Muscle of leg (tissue), 11 donors: ENCODE measurements around the gene GSG1L2. TPM values are rescaled to one million over a fixed set of nuclear protein-coding genes. Genes with fewer than 3 reads are reported as not detected.
"Not testable (repeated sequence)": the region's sequence is repeated elsewhere in the genome, so short reads cannot be mapped to it uniquely, and the experiment has no call there.

ENCODE experiments used
- DNase-seq: peaks from one replicate; pipeline ENCODE4 v3.0.0; 2013
- H3K27ac ChIP-seq: one replicate; pipeline ENCODE4 v1.5.1; 2013; ENCODE audit warnings: mild to moderate bottlenecking, low read length, control low read depth
- H3K27me3 ChIP-seq: one replicate; pipeline ENCODE4 v1.6.1; 2013; ENCODE audit warnings: low read length; ENCODE audit not compliant: control insufficient read depth, insufficient read depth
- H3K36me3 ChIP-seq: one replicate; pipeline ENCODE4 v1.6.1; 2013; ENCODE audit warnings: low read length; ENCODE audit not compliant: control insufficient read depth, insufficient read depth
- H3K4me1 ChIP-seq: one replicate; pipeline ENCODE4 v1.6.1; 2013; ENCODE audit warnings: low read length; ENCODE audit not compliant: control insufficient read depth, insufficient read depth
- H3K4me3 ChIP-seq: one replicate; pipeline ENCODE4 v1.5.1; 2013; ENCODE audit warnings: low read length, control low read depth
- H3K9me3 ChIP-seq: replicated peaks from 2 replicates; pipeline ENCODE4 v1.6.1; 2013; ENCODE audit warnings: low read depth, low read length; ENCODE audit not compliant: control insufficient read depth
- WGBS: methylation state at CpG from one replicate; pipeline ENCODE4 v1.1.5; 2013; ENCODE audit warnings: missing lambda C conversion rate; ENCODE audit not compliant: insufficient coverage; 5-methylcytosine and 5-hydroxymethylcytosine counted together
- polyA plus RNA-seq, 8 donors: library from polyadenylated mRNA; unstranded; fragments of 120-200 nt; gene quantifications; one replicate each; pipeline versions ENCODE4 v1.2.1 to v1.2.3, GENCODE V29; 2013; ENCODE audit warnings: inconsistent platforms in 1 of 8, low replicate concordance in 1 of 8; ENCODE audit not compliant: insufficient read length in 8 of 8, insufficient read depth in 1 of 8
- total RNA-seq: library from RNA; stranded (reverse); fragments of 120-200 nt; gene quantifications from one replicate; pipeline ENCODE4 v1.2.4, GENCODE V29; 2013

GSG1L2 gene
- total and polyA plus RNA-seq, 9 donors, result not detected

DNA sequence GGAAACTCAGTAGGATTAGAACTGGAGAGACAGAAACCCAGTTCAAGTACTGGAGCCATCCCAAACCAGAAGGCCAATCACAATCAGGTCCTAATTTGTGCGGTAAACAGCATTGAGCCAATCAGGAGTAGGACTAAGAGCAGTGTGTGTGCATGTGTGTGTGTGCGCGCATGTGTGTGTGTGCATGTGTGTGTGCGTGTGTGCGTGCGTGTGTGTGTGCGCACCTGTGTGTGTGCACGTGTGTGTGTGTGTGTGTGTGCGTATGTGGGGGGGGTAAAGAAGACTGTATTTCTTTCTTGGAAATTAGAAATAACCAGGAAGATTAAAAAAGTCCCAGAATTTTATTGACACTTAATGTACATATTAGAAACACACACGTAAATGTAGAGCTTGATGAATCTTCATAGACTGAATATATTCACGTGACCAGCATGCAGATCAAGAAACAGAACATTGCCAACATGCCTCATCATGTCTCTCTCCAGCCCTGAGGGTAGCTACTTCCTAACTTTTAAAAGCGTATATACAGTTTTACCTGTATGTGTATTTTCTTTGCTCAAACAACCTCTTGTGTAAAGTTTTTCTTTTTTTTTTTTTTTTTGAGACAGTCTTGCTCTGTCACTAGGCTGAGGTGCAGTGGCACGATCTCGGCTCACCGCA is 29.6 kb downstream of the GSG1L2 start:
- H3K9me3 ChIP-seq, result no peaks in the 10 kb centered on the region
- H3K27me3 ChIP-seq, result no peaks in the 10 kb centered on the region
- no peaks in the 10 kb centered on the region for H3K36me3 ChIP-seq
- DNase-seq, result no peak
- peaks cover 14% of the 10 kb centered on the region for H3K4me1 ChIP-seq
- H3K4me3 ChIP-seq, result no peak overlapping the region
- H3K27ac ChIP-seq, result no peak overlapping the region
- 97% methylated on average over 9 of the region's 15 CpGs for WGBS

DNA sequence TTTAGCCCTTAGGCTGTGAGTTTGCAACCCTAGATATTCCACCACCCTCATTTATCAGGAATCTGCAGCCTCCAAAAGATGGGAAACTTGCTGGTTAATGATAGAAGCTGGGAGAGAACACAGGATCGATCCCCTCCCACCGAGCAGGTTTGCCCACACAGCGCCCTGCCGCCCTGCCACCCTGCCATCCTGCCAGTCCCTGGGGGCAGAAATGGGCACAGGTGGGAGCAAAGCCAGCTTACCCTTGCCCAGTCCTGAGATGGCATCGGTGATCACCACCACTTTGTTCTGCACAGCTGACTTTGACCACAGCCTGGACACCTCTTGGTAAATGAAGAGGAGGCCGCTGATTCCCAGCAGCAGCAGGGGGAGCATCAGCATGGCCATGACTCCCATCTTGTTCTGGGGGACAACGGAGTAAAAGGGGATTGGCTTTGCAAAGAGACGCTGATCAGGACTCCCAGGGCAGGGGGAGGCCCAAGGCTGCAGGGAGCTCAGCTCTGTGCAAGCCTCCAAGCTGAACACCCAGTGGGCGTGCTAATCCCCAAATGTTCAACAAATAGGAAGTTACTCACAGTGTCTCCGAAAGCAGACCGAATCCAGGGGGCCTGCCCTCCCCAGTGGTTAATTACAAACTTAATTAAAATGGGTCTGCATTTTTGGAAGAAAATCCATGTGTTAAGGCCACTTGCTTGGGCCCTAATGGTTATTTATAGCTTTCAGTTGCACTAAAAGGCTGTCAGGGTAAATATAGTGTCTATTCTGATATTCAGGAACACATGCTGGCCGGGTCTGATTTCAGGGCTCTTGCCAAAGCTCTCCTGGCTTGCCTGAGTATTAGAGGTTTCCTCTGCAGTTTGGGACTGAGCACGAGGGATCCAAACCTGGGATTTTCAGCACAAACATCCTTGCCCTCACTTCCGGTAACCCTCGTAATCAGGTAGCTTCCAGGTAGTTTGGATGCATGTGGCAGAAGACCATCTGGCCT is 30.7 kb downstream of the GSG1L2 start, which contains the start of gene DHRS7C:
TSS of gene DHRS7C (minus strand) at position 704 of the 988 bp plus-strand sequence. CDS start at position 396, 308 bp downstream.
- H3K4me3 ChIP-seq, result peak within 1 kb of the TSS; percentile 38
- H3K36me3 ChIP-seq, result no peaks in the 10 kb centered on the region
- H3K27ac ChIP-seq, result peak within 1 kb of the TSS; percentile 71
- peak; percentile 82 for DNase-seq
- no peaks in the 10 kb centered on the region for H3K9me3 ChIP-seq
- WGBS, result 67% methylated on average over 9 of the region's 15 CpGs
- H3K27me3 ChIP-seq, result no peaks in the 10 kb centered on the region
- peaks cover 14% of the 10 kb centered on the region for H3K4me1 ChIP-seq

DNA sequence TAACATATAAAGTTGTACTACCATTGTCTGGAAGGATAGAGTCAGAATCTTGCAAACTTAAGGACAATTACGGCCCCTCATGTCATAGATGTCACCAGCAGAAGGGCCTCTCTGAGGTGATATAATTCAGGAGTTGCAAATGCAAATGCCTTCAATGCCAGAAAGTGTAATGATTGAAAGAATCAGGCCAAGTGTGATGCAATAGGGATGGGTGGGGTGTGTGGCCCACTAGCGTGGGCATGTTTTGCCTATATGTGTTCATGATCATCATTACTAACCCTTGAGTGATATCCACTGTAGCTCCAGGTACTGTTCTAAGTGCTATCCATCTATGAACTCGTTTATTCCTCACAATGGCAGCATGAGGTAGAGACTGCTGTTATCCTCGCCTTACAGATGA is 31.6 kb downstream of the GSG1L2 start:
- 100% methylated on average over 2 of the region's 4 CpGs for WGBS
- peaks cover 14% of the 10 kb centered on the region for H3K4me1 ChIP-seq
- H3K27ac ChIP-seq, result peak overlapping the region; percentile 71
- no peaks in the 10 kb centered on the region for H3K36me3 ChIP-seq
- H3K27me3 ChIP-seq, result no peaks in the 10 kb centered on the region
- H3K4me3 ChIP-seq, result peak overlapping the region; percentile 38
- no peaks in the 10 kb centered on the region for H3K9me3 ChIP-seq
- DNase-seq, result no peak

DNA sequence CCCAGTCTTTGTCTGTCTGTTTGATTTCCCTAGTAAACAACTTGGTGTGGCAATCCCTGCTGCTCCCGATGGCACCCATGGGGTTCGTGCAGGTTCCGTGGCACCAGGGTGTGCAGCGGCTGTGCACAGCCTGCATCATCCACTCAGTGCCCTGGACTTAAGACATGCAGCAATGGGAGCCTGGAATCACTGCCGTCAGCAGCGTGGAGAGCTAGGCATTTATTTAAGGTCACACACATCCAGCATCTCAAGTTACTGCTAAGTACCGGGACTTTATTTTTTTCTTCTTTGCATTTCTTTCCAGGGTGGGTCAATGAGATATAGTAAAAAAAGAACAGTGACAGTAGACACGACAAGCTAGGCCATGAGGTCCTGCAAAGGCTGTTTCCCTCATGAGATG is 33.3 kb downstream of the GSG1L2 start:
- H3K27me3 ChIP-seq, result no peaks in the 10 kb centered on the region
- H3K27ac ChIP-seq, result no peak overlapping the region
- peak; percentile 22 for DNase-seq

DNA sequence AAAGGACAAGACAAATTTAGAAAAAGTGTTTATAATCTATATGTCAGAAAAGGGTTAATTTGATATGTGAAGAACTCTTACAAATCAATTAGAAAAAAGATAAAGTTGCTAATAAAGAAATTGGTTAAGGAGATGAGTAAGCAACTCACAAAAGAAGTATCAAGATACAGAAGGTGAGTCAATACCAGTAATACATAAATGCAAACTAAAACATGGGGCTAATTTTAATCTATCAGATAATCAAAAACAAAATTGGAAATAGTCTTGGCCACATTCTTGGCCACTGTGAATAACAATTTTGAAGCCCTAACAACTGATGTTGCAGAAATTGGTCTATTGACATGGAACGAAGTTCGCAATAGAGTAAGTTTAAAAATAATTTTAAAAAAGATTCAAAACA is 37.3 kb downstream of the GSG1L2 start:
- H3K9me3 ChIP-seq, result no peaks in the 10 kb centered on the region
- peaks cover 9% of the 10 kb centered on the region for H3K27me3 ChIP-seq
- WGBS, result no CpG with 5 or more reads among the region's 2 CpGs
- DNase-seq, result no peak
- H3K4me3 ChIP-seq, result no peak overlapping the region
- H3K36me3 ChIP-seq, result no peaks in the 10 kb centered on the region
- peaks cover 2% of the 10 kb centered on the region for H3K4me1 ChIP-seq
- H3K27ac ChIP-seq, result no peak overlapping the region

More for the DNA sequence above, 33.3 kb downstream of the GSG1L2 start:
- Histone ChIP-seq H3K36me3 (no peaks in the 10 kb centered on the region), H3K4me3 (no peak overlapping the region), H3K4me1 (peaks cover 14% of the 10 kb centered on the region), H3K9me3 (no peaks in the 10 kb centered on the region)
- WGBS, result 54% methylated on average over 4 of the region's 8 CpGs

DNA sequence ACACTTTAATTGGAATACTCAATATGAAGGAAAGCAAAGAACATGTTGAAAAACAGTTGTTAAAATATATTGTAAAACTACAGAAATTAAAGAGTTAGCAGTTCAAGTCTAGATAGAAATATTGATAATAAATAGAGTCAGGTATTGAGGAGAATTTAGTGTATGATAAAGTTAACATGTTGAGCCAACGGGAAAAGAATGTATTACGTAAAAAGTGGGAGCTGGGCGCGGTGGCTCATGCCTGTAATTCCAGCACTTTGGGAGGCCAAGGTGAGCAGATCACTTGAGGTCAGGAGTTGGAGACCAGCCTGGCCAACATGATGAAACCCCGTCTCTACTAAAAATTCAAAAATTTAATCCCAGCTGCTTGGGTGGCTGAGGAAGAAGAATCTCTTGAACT is 38.4 kb downstream of the GSG1L2 start:
- not testable (repeated sequence) for H3K9me3 ChIP-seq, H3K27me3 ChIP-seq, H3K27ac ChIP-seq, H3K4me1 ChIP-seq, DNase-seq, H3K36me3 ChIP-seq, H3K4me3 ChIP-seq
- WGBS, result 92% methylated on average over 4 of the region's 5 CpGs

DNA sequence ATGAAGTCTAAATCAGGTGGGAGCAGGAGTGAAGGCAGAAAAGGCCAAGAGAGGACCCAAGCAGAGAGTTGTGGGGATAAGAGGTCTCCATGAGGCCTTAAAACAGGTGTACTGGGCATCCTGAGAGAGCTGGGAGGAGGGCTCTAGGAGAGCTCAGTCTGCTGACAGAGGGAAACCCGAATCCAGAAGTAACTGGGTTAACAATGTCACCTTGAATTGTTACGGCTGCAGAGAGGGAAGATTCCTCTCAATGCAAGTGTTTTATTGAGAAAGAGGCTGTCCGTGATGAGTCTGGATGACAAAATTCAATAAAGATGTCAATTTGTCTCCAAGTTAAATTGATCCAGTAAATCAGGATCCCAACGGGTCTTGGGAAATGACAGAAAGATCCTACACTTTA is 38.8 kb downstream of the GSG1L2 start:
- Histone ChIP-seq H3K27me3 (peaks cover 9% of the 10 kb centered on the region), H3K4me1 (no peaks in the 10 kb centered on the region), H3K27ac (no peak overlapping the region), H3K36me3 (no peaks in the 10 kb centered on the region), H3K9me3 (no peaks in the 10 kb centered on the region), H3K4me3 (no peak overlapping the region)
- DNase-seq, result no peak
- 44% methylated on average over 2 of the region's 4 CpGs for WGBS

DNA sequence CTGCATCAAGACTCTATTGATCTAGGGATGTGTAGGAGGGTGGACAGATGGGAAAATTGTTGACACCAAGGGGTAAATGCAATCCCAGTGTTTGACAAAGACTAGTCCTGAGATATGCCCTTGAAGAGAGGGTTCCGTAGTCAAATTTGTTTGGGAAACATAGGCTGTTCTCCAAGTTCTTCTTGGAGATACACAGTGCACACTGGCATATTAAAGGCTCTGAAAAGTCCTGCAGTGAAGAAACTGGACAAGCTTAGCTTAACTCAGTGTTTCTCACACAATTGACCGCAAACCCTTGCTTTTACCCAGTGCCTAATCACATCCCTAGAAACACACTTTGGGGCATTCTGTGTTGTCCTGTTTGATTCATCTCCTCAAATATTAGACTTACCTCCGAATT is 41.3 kb downstream of the GSG1L2 start:
- H3K4me3 ChIP-seq, result no peak overlapping the region
- H3K36me3 ChIP-seq, result peaks cover 5% of the 10 kb centered on the region
- H3K4me1 ChIP-seq, result no peaks in the 10 kb centered on the region
- H3K27me3 ChIP-seq, result peaks cover 10% of the 10 kb centered on the region
- H3K27ac ChIP-seq, result no peak overlapping the region
- WGBS, result 100% methylated on average over 2 of the region's 3 CpGs
- H3K9me3 ChIP-seq, result peaks cover 4% of the 10 kb centered on the region
- no peak for DNase-seq

DNA sequence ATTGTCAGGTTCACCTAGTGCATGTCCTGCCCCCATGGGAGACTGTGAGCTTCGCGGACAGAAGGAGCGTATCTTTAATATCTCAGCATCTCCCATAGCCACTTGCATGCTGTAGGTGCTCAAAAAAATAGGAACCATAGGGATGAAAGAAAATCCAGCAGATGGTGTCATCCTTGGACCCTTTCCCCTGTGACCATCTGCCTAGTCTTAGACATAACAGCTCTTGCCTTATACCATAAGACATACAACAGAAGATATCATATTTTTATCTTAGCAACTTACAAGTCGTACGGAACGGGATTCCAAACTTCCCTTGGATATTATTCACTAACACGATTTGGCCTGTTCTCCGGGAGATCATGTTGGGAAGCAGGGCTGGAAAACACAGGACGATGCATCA is 45.0 kb downstream of the GSG1L2 start:
- H3K27ac ChIP-seq, result no peak overlapping the region
- H3K27me3 ChIP-seq, result peaks cover 4% of the 10 kb centered on the region
- no peaks in the 10 kb centered on the region for H3K4me1 ChIP-seq
- no peak overlapping the region for H3K4me3 ChIP-seq
- no peak for DNase-seq
- H3K9me3 ChIP-seq, result peaks cover 4% of the 10 kb centered on the region
- H3K36me3 ChIP-seq, result peaks cover 9% of the 10 kb centered on the region
- WGBS, result 90% methylated on average over 4 of the region's 9 CpGs

DNA sequence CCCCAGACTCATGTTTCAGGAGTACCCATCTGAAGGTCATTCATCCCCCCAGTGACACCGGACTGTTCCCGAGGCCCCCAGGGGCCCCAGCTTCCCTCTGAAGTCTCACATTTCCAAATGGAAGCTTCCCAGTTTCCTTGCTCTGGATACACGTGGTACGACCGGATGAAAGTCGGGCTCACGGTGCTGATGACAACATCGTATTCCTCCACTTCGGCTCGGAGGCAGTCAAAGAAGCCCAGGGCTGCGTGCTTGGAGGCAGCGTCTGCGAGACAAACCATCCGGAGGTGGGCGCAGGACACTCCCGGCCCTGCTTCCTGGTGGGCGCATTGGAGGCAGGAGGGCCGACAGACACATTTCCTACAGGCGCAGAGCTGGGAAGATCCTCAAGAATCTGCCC is 49.2 kb downstream of the GSG1L2 start:
- no peak for DNase-seq
- 55% methylated on average over 16 of the region's 19 CpGs for WGBS
- H3K4me1 ChIP-seq, result peaks cover 2% of the 10 kb centered on the region
- no peak overlapping the region for H3K27ac ChIP-seq
- H3K9me3 ChIP-seq, result peaks cover 4% of the 10 kb centered on the region
- peaks cover 9% of the 10 kb centered on the region for H3K36me3 ChIP-seq
- peaks cover 2% of the 10 kb centered on the region for H3K27me3 ChIP-seq
- no peak overlapping the region for H3K4me3 ChIP-seq
